SK-N-SH treated with all-trans-retinoic acid at 6 μM for 48 hours (cell line): ENCODE data around the gene PSMF1.

ENCODE experiments used
- ARNTL ChIP-seq: fragments of 450-650 bp; formaldehyde crosslinking; IDR thresholded peaks from 2 replicates; pipeline ENCODE4 v1.5.0; 2020; ENCODE audit warnings: low read depth, mild to moderate bottlenecking, moderate library complexity, borderline replicate concordance
- BACH2 ChIP-seq: fragments of 250-450 bp; sonication (Bioruptor Pico); IDR thresholded peaks from 2 replicates; pipeline ENCODE4 v1.9.0; 2021; ENCODE audit warnings: mild to moderate bottlenecking, borderline replicate concordance
- CREB5 ChIP-seq: fragments of 250-450 bp; sonication (Bioruptor Pico); IDR thresholded peaks from 2 replicates; pipeline ENCODE4 v1.5.1; 2020; ENCODE audit warnings: low read depth, mild to moderate bottlenecking, moderate library complexity
- ESRRG ChIP-seq: fragments of 250-450 bp; sonication (Bioruptor Pico); IDR thresholded peaks from 2 replicates; pipeline ENCODE4 v1.6.1; 2021; ENCODE audit warnings: mild to moderate bottlenecking
- ISL1 ChIP-seq: fragments of 250-450 bp; sonication (Bioruptor Pico); IDR thresholded peaks from 2 replicates; pipeline ENCODE4 v2.1.2; 2022; ENCODE audit warnings: mild to moderate bottlenecking, moderate library complexity
- ZFP3 ChIP-seq: fragments of 250-450 bp; sonication (Bioruptor Pico); IDR thresholded peaks from 2 replicates; pipeline ENCODE4 v1.5.0; 2020; ENCODE audit warnings: mild to moderate bottlenecking, moderate library complexity
- ZNF565 ChIP-seq: fragments of 450-650 bp; formaldehyde crosslinking; conservative IDR thresholded peaks from 2 replicates; pipeline ENCODE4 v1.5.0; 2020; ENCODE audit warnings: low read depth, mild to moderate bottlenecking, moderate library complexity
- ZNF8 ChIP-seq: fragments of 450-650 bp; formaldehyde crosslinking; IDR thresholded peaks from 2 replicates; pipeline ENCODE4 v1.5.0; 2020; ENCODE audit warnings: mild to moderate bottlenecking, moderate library complexity
- TF ChIP-seq, protein P1 (sequence below): fragments of 250-450 bp; sonication (Bioruptor Pico); IDR thresholded peaks from 2 replicates; pipeline ENCODE4 v1.8.0; 2020; ENCODE audit warnings: mild to moderate bottlenecking, moderate library complexity, borderline replicate concordance
- TF ChIP-seq, protein P2 (sequence below): fragments of 250-450 bp; sonication (Bioruptor Pico); IDR thresholded peaks from 2 replicates; pipeline ENCODE4 v1.5.0; 2020; ENCODE audit warnings: mild to moderate bottlenecking, moderate library complexity

DNA sequence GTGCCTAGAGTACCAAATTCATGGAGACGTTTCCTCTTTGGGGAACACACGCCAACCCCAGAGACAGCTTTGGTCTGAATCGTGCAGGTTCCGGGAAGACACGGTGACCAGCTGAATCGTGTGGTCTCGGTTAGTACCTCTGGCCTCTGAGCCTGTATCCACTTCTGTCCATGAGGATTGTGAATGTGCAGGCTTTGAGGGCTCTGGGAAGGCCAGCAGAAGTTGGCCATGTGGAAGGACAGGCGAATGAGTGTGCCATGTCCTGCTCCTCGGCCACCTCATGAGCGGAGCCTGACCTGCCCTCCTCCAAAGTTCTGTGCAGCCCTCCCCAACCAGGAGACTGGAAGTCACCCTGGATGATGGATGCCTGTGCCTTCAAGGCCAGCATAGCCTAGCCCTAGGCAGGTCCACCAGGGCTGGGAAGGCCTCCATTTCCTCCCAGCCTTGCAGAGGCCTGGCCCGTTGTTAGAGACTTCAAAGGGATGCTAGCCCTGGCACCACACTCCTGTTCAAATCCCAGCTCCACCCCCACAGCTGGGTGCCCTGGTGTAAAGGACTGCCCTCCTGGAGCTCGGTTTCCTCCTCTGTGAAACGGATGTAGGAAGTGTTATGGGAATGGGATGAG, 68.1 kb downstream of the PSMF1 start:
- TF ChIP-seq, protein P1, sequence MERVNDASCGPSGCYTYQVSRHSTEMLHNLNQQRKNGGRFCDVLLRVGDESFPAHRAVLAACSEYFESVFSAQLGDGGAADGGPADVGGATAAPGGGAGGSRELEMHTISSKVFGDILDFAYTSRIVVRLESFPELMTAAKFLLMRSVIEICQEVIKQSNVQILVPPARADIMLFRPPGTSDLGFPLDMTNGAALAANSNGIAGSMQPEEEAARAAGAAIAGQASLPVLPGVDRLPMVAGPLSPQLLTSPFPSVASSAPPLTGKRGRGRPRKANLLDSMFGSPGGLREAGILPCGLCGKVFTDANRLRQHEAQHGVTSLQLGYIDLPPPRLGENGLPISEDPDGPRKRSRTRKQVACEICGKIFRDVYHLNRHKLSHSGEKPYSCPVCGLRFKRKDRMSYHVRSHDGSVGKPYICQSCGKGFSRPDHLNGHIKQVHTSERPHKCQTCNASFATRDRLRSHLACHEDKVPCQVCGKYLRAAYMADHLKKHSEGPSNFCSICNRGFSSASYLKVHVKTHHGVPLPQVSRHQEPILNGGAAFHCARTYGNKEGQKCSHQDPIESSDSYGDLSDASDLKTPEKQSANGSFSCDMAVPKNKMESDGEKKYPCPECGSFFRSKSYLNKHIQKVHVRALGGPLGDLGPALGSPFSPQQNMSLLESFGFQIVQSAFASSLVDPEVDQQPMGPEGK (CRISPR knock-in tag): no peak
- TF ChIP-seq, protein P2, sequence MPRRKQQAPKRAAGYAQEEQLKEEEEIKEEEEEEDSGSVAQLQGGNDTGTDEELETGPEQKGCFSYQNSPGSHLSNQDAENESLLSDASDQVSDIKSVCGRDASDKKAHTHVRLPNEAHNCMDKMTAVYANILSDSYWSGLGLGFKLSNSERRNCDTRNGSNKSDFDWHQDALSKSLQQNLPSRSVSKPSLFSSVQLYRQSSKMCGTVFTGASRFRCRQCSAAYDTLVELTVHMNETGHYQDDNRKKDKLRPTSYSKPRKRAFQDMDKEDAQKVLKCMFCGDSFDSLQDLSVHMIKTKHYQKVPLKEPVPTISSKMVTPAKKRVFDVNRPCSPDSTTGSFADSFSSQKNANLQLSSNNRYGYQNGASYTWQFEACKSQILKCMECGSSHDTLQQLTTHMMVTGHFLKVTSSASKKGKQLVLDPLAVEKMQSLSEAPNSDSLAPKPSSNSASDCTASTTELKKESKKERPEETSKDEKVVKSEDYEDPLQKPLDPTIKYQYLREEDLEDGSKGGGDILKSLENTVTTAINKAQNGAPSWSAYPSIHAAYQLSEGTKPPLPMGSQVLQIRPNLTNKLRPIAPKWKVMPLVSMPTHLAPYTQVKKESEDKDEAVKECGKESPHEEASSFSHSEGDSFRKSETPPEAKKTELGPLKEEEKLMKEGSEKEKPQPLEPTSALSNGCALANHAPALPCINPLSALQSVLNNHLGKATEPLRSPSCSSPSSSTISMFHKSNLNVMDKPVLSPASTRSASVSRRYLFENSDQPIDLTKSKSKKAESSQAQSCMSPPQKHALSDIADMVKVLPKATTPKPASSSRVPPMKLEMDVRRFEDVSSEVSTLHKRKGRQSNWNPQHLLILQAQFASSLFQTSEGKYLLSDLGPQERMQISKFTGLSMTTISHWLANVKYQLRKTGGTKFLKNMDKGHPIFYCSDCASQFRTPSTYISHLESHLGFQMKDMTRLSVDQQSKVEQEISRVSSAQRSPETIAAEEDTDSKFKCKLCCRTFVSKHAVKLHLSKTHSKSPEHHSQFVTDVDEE (CRISPR knock-in tag): no peak
- no peak for TF ChIP-seq ZFP3 (CRISPR knock-in tag)
- TF ChIP-seq CREB5 (CRISPR knock-in tag): no peak
- TF ChIP-seq ISL1: no peak
- TF ChIP-seq ESRRG (CRISPR knock-in tag): no peak
- TF ChIP-seq BACH2 (CRISPR knock-in tag): no peak
- no peak for TF ChIP-seq ZNF565
- no peak for TF ChIP-seq ARNTL
- no peak for TF ChIP-seq ZNF8 (CRISPR knock-in tag)
